Choroid plexus epithelial cell (primary cell): Measurements from ENCODE around the gene GPR37L1.

Source experiments
- DNase-seq: peaks from one replicate; pipeline ENCODE4 v3.0.0-alpha.2; 2010; ENCODE audit warnings: low read depth
- H3K4me3 ChIP-seq: 2 replicates; pipeline ENCODE4 v1.5.1; 2011; ENCODE audit warnings: low read depth, mild to moderate bottlenecking, control low read depth, low read length, moderate library complexity
- CTCF ChIP-seq: conservative IDR thresholded peaks from 2 replicates; pipeline ENCODE4 v1.5.1; 2011; ENCODE audit warnings: low read depth, mild to moderate bottlenecking, control low read depth, inconsistent platforms, low read length, moderate library complexity

The GPR37L1 gene

GRCh38 chr1:202161151-202162046 is 38.7 kb downstream of the GPR37L1 start:
- TF ChIP-seq CTCF, result no peak
- DNase-seq, result no peak
- H3K4me3 ChIP-seq, result no peak overlapping the region

- no peak for DNase-seq
- no peak for TF ChIP-seq CTCF
- H3K4me3 ChIP-seq, result no peak overlapping the region
Observed at GRCh38 chr1:202162047-202162417, 39.3 kb downstream of the GPR37L1 start.

- TF ChIP-seq CTCF, result no peak
- no peak overlapping the region for H3K4me3 ChIP-seq
- DNase-seq, result no peak
Observed at GRCh38 chr1:202162418-202163280, 39.9 kb downstream of the GPR37L1 start.

- no peak for DNase-seq
- TF ChIP-seq CTCF, result no peak
- no peak overlapping the region for H3K4me3 ChIP-seq
Observed at GRCh38 chr1:202163281-202164270, 40.9 kb downstream of the GPR37L1 start.

- H3K4me3 ChIP-seq, result no peak overlapping the region
- DNase-seq, result no peak
- no peak for TF ChIP-seq CTCF
Observed at GRCh38 chr1:202164271-202165037, 41.7 kb downstream of the GPR37L1 start.
